Stimulated activated CD4-positive, alpha-beta T cell treated with anti-CD3 and anti-CD28 coated beads, Interleukin-2, amount 100 ng/mL, for 48 hours (primary cell): ENCODE results near the gene UBTD1.
"Not testable (repeated sequence)": the region's sequence is repeated elsewhere in the genome, so short reads cannot be mapped to it uniquely, and the experiment has no call there.

ENCODE experiments used
- DNase-seq, 2 donors: peaks; one replicate each; pipeline ENCODE4 v3.0.0-alpha.2; 2020

Gene UBTD1

GRCh38 chr10:97567891-97568290, 69.2 kb downstream of the UBTD1 start:
- DNase-seq = no peak

- DNase-seq = no peak
Observed at GRCh38 chr10:97570146-97570788, 71.5 kb downstream of the UBTD1 start.

GRCh38 chr10:97570789-97571471, 72.2 kb downstream of the UBTD1 start:
- no peak for DNase-seq

GRCh38 chr10:97571622-97572021, 72.9 kb downstream of the UBTD1 start:
- DNase-seq = no peak

DNA sequence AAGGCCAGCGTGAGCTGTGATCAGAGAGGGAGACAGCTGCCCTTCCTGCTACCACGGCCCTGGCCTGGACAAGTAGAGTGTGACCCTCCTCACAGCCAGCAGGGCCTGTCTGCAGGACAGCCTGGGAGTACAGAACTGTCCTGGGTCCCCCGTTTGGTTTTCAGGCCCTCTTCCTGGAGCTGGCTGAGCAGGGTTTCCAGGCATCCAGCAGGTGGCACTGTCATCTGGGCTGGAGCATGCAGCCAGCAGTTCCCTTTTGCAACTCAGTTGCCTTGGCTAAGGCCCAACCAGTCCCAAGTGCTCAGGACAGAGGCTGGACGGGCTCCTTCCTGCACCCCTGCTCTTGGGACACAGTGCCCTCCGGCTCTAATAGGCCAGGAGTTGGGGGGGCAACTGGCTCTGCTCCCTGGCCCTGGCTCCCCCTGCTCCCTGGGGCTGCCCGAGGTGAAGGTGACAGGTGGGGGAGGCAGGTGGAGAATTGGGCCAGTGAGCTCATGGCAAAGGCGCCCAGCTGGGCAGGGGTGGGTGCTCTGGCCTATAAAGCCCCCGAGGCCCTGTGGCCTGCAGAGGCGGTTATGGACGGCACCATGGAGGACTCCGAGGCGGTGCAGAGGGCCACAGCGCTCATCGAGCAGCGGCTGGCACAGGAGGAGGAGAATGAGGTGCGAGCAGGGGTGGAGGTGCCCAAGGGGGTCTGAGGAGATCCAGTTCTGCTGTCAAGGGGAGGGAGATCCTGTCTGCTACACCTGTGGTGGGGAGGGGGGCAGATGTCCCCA, 73.7 kb downstream of the UBTD1 start, which contains the start of gene ANKRD2:
Gene ANKRD2, plus strand, starts transcription at position 566 of the 776 bp plus-strand sequence. Its CDS starts 10 bp downstream, at position 576.
- DNase-seq = peak; percentile 40 to 56

DNA sequence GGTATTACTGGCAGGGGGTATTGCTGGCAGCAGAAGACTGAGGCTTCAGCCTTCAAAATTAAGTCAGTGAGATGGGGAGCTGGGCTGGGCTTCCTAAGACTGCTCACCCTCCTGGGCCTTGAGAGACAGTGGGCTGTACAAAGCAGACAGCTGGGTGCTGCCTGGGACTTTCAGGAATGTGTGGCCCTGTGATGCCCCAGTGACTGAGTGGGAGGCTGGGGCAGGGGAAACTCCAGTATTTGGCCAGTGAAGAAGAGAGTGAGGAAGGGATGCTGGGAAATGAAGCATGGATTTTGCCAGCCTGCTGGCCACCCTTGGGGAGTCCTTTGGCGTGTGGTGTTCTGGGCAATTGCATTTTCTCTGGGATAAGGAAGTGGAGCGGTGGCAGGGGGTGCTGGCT, 74.3 kb downstream of the UBTD1 start:
- no peak for DNase-seq

- DNase-seq = no peak
Observed at GRCh38 chr10:97573672-97574071, 74.9 kb downstream of the UBTD1 start.

DNA sequence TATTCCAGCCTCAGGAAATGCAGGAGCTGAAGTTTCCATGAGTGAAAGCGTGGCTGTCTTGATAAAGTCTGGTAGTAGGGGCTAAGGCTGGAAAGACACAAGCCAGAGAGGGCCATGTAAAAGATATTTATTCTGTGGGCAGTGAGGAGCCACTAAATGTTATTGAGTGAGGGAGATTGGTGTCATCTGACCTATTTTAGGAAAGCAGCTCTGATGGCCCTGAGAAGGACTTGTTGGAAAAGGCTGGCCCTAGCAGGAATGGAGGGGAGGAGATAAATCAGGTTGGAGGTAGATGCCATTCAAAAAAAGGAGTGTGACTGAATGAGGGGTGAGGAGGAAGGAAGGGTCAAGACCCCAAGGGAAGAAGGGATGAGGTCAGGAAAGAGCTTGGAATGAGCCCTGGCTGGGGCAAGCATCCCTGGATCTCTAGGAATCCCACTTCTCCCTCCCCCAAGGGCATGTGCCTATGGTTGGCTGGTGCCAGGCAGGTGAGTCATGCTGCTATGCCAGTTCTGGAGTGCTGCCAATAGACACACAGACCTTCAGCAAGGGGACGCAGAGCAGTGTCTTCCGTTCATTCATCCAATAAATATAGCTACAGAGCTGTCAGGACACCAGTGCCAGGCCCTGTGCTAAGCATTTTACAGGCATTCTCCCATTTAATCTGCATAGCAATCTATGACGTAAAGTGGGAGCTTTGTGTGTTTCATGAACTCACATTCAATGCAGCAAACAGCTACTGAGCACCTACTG, 75.8 kb downstream of the UBTD1 start:
- DNase-seq = no peak

DNA sequence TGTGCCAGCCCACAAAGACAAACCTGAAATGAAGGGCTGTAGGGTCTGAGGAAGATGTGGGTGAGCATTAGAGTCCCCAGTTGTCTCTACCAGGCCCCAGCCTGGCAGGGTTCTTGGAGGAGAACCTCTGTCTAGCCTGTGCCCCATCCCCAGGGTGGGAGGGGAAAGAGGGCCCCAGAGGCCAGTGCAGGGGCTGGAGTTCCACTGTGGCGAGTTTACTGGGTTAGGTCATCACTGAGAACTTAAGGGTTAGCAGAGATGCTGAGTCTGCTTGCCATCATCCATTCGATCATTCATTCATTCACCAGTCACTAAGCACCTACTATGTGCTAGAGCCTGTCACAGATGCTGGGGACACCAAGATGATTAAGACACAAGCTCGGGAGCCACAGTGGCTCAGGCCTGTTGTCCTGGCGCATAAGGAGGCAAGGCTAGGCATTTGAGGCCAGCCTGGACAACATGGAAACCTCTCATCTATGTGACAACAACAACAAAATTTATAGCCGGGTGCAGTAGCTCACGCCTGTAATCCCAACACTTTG, 76.5 kb downstream of the UBTD1 start:
- DNase-seq = no peak

DNA sequence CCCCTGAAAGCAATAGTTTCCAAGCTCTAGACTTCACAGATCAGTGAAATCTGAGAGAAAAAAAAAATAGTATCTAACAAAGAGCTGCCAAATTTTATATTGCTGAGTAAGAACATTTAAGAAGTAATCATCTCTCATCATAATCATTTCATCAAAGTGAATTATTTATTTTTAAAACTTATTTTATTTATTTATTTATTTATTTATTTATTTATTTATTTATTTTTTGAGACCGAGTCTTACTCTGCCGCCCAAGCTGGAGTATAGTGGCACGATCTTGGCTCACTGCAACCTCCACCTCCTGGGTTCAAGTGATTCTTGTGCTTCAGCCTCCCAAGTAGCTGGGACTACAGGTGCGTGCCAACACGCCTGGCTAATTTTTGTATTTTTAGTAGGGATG, 77.8 kb downstream of the UBTD1 start:
- not testable (repeated sequence) for DNase-seq

DNA sequence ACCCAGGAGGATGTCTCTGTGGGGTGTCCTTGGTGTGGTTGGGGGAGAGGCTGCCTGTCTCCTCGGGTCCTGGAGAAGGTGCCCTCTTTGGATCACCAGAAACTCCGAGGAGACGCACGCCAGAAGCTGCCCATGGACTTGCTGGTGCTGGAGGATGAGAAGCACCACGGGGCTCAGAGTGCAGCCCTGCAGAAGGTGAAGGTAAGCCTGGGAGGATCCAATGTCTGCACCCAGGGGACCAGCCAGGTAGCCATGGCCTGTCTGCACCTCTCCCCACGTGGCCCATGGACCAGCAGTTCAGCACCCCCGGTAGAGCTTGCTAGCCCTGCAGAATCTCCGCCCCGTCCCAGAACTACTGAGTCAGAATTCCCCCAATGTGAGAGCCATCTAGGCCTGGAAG, 79.0 kb downstream of the UBTD1 start:
- no peak for DNase-seq

DNA sequence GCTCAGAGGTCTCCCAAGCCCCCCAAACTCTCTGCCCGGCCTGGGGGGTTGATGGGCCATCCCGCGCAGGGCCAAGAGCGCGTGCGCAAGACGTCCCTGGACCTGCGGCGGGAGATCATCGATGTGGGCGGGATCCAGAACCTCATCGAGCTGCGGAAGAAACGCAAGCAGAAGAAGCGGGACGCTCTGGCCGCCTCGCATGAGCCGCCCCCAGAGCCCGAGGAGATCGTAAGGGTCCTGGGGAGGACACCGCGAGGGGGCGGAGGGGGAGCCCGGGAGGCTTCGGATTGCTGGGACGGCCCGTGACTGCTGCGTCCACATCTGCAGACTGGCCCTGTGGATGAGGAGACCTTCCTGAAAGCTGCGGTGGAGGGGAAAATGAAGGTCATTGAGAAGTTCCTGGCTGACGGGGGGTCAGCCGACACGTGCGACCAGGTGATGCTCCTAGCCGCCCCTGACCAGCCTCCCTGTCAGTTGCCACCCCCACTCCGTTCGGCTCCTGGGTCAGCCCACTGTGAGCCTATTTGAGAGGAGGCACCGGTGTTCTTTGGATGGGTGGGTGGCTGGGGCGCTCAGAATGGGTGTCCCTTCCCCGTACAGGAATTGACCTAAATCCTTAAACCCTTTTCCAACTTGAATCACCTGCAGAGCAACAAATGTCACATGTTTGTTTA, 79.6 kb downstream of the UBTD1 start:
- no peak for DNase-seq

DNA sequence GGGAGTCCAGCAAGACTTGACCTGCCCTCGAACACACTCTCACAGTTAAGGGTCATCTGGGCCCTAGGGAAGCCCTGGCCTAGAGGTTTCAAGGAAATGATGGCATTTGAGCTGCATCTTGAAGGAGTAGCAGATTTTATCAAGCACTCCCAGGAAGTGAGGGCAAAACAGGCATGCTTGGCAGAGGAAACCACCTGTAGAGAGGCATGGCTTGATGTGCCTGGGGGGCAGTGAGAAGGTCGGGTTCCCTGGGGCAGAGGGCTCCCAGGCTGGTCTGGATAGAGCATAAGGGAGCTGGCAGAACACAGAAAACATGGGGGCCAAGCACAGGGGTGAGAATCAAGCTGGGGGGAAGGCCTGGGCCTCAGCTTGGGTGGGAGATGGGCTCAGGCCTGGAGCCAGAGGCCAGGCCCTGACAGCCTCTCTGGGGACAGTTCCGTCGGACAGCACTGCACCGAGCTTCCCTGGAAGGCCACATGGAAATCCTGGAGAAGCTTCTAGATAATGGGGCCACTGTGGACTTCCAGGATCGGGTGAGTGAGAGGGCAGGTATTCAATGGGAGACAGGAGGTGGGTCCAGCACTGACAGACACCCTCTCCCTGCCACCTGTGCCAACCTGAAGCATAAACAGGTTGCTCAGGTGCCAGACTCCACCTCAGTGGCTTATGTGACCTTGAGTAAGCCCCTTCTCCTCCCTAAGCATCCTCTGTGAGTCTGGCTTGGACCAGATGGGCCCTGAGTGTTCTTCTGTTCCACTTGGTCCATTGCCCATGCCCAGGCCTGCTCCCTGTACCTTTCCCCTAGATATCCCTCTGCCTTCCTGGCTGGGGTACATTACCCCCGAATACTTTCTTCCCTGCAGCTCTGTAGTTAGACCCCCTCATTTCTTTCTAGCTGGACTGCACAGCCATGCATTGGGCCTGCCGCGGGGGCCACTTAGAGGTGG, 82.0 kb downstream of the UBTD1 start:
- DNase-seq = no peak

DNA sequence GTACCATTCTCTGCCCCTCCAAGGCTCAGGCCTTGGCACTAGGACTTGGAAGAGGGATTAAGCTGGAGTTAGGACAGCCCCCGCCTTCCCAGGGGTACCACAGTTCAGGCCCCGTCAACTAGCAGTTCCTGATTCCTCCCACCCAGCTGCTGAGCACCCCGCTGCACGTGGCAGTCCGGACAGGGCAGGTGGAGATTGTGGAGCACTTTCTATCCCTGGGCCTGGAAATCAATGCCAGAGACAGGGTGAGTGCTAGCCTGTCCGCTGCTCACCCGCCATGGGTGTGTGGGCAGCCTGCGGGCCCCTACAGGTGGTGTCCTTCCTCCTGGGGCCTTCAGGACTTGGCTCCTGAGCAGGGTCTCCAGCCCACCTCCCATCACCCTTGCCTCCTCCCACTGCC, 83.4 kb downstream of the UBTD1 start:
- DNase-seq = no peak

DNA sequence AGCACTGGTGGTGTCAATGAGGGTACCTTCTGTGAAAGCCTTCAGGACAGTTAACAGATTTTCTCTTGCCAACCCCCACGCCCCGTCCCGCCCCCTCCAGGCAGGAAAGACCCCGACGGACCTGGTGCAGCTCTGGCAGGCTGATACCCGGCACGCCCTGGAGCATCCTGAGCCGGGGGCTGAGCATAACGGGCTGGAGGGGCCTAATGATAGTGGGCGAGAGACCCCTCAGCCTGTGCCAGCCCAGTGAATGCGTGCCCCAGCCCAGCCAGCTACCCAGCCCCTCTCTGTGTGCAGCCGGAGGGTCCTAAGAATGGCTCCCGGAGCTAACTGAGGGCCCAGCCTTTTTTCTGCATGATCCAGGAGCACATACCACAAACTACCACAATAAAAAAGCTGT, 84.8 kb downstream of the UBTD1 start:
- DNase-seq = no peak

GRCh38 chr10:97584060-97584797, 85.5 kb downstream of the UBTD1 start, which contains the start of gene HOGA1:
HOGA1 (plus strand) TSS chr10:97584389; CDS start chr10:97584704, 315 bp downstream.
- no peak for DNase-seq

DNA sequence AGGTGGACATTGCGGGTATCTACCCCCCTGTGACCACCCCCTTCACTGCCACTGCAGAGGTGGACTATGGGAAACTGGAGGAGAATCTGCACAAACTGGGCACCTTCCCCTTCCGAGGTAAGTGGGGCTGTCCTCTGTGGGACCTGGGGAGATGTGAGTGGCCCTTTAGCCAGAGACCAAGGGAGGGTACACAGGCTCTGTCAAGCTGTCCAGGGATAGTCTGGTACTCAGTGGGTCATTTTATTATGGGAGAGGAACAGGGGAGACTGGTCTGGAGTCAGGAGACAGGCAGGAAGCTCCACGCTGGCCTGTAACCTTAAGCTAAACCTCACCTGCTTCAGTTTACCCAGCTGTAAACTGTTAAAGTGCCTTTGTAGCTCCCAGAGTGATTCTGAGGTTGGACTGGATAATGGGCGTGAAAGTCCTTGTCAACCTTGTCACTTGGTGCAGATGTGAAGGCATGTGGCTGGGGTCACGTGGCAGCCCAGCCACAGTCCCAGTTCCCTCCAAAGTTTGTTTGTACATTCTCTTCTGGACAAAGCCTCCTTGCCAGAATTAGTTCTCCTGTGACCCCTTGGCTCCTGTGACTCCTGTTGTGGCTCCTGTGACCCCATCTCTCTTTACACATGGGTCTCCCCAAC, 86.2 kb downstream of the UBTD1 start:
- DNase-seq = no peak

GRCh38 chr10:97585439-97585811, 86.7 kb downstream of the UBTD1 start:
- DNase-seq = no peak

DNA sequence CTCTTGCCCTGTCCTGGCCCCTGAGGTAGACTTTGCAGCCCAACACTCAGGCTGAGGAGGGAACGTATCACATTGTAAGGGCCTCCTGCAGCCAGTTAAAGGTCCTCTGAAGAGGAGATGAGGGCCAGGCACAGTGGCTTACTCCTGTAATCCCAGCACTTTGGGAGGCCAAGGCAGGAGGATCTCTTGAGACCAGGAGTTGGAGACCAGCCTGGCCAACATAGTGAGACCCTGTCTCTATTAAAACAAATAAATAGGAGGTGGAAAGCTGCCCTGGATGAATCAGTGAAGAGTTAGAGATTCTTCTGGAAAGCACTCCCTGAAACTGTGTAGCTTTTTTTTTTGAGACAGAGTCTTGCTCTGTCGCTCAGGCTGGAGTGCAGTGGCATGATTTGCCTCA, 88.5 kb downstream of the UBTD1 start:
- DNase-seq = no peak

- no peak for DNase-seq
Observed at GRCh38 chr10:97589479-97589878, 90.8 kb downstream of the UBTD1 start, which contains the start of gene C10orf62. C10orf62 (plus strand) TSS chr10:97589721; CDS start chr10:97589898, 177 bp downstream.
